Activated naive CD4-positive, alpha-beta T cell treated with anti-CD3 and anti-CD28 coated beads, Interleukin-2, amount 10 ng/mL, durations not matched to agents 7 days and 5 days (primary cell): ENCODE results near the gene NOTUM.

Experiments used
- CTCF ChIA-PET: fragments of 350-600 bp; sonication (Branson Sonifier 250); formaldehyde crosslinking; loops from one replicate; lab custom pipeline; 2021; ENCODE audit warnings: antibody characterized with exemption; lab: Charles Lee
- DNase-seq: peaks from one replicate; pipeline ENCODE4 v3.0.0-alpha.2; 2020
- H3K27ac Mint-ChIP-seq: one replicate; pipeline ENCODE4 v1.8.0; 2021; ENCODE audit warnings: mild to moderate bottlenecking, moderate library complexity, mixed read lengths
- H3K27me3 Mint-ChIP-seq: one replicate; pipeline ENCODE4 v1.8.0; 2021; ENCODE audit warnings: mild to moderate bottlenecking, mixed read lengths
- H3K36me3 Mint-ChIP-seq: one replicate; pipeline ENCODE4 v1.8.0; 2021; ENCODE audit warnings: mixed read lengths
- H3K4me1 Mint-ChIP-seq: one replicate; pipeline ENCODE4 v1.8.0; 2021; ENCODE audit warnings: mixed read lengths
- H3K4me3 Mint-ChIP-seq: one replicate; pipeline ENCODE4 v1.8.0; 2021; ENCODE audit warnings: mild to moderate bottlenecking, moderate library complexity, mixed read lengths
- H3K9me3 Mint-ChIP-seq: one replicate; pipeline ENCODE4 v1.8.0; 2021; ENCODE audit warnings: mixed read lengths

The NOTUM gene

DNA sequence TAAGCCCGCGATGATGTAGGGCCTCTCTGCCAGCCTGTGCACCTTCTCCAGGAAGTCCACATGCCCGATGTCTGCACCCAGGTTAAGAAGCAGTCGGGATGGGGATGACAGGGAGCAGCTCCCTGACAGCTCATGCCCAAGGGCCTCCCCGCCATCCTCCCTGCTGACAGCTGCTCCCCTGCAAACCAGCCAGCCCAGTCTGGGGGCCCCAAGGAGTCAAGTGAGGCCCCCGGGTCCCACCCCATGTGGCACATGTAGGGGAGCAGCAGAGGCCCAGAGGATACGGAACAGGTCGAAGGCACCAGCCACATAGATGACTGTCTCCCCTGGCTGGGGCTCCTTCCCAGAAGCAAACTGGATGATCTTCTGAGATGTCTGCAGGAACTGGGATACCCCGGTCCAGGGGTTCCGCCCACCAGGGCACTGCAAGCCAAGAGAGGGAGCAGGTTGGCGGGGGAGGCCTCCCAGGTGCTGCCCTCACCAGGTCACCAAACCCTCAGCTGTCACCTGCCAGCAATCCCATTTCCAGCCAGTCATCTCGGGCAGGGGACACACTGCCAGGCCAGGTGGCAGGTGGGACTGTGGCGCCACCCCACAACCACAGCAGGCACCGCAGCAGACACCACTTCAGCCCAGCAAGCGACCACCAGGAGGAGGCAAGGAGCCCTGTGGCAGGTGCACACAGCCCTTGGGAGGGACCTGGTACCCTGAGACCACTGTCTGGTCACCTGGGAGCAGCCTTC is 54.3 kb downstream of the NOTUM start:
- Mint-ChIP-seq H3K27me3 (peaks cover 21% of the 10 kb centered on the region), H3K9me3 (no peaks in the 10 kb centered on the region), H3K27ac (no peak overlapping the region), H3K4me1 (peaks cover 10% of the 10 kb centered on the region), H3K4me3 (no peak overlapping the region), H3K36me3 (peaks cover 15% of the 10 kb centered on the region)
- no peak for DNase-seq
- CTCF ChIA-PET: no interaction called here

DNA sequence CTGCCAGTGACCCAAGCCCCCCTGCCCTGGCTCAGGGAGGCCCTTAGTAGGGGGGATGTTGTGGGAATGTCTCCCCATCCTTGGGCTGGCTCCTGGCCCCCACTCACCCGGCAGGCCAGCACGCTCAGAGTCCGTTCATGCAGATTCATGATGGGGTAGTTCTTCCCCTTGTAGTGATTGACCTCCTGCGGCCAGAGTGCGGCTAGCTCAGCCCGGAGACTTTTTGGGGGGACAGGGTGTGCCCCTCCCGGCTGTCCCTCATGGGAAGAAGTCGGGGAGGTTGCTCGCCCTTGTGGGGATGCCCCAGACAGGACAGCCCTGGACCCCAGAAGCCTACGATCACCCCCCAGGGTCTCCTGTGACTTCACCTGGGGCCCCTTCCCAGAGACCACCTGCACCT is 55.0 kb downstream of the NOTUM start:
- H3K4me1 Mint-ChIP-seq: peaks cover 11% of the 10 kb centered on the region
- no peak for DNase-seq
- CTCF ChIA-PET: no interaction called here
- H3K27ac Mint-ChIP-seq: no peak overlapping the region
- peaks cover 18% of the 10 kb centered on the region for H3K36me3 Mint-ChIP-seq
- H3K4me3 Mint-ChIP-seq: no peak overlapping the region
- no peaks in the 10 kb centered on the region for H3K9me3 Mint-ChIP-seq
- H3K27me3 Mint-ChIP-seq: peaks cover 27% of the 10 kb centered on the region

DNA sequence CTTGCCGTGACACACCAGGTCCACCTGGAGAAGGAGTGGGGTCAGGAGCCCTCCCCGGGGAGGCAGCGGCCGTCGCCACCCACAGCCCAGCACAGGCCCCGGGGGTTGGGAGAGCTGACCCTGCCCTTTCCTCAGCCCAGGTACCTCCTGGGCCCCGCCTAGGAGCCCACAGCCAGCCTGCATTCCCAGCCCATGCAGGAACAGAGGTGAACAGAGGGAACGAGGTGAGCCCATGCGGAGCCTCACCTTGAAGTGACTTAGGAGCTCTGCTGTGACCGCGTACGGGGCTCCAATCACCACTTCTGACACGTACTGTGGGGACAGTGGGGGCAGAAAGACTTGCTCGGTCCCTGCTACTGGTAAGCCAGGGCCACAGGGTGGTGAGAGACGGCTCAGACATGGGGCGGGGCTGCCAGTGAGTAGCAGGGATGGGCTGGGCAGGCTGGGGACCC is 55.5 kb downstream of the NOTUM start:
- no peak for DNase-seq
- peaks cover 21% of the 10 kb centered on the region for H3K36me3 Mint-ChIP-seq
- peaks cover 32% of the 10 kb centered on the region for H3K27me3 Mint-ChIP-seq
- CTCF ChIA-PET: no interaction called here
- no peaks in the 10 kb centered on the region for H3K9me3 Mint-ChIP-seq
- peaks cover 11% of the 10 kb centered on the region for H3K4me1 Mint-ChIP-seq
- no peak overlapping the region for H3K27ac Mint-ChIP-seq
- H3K4me3 Mint-ChIP-seq: no peak overlapping the region

DNA sequence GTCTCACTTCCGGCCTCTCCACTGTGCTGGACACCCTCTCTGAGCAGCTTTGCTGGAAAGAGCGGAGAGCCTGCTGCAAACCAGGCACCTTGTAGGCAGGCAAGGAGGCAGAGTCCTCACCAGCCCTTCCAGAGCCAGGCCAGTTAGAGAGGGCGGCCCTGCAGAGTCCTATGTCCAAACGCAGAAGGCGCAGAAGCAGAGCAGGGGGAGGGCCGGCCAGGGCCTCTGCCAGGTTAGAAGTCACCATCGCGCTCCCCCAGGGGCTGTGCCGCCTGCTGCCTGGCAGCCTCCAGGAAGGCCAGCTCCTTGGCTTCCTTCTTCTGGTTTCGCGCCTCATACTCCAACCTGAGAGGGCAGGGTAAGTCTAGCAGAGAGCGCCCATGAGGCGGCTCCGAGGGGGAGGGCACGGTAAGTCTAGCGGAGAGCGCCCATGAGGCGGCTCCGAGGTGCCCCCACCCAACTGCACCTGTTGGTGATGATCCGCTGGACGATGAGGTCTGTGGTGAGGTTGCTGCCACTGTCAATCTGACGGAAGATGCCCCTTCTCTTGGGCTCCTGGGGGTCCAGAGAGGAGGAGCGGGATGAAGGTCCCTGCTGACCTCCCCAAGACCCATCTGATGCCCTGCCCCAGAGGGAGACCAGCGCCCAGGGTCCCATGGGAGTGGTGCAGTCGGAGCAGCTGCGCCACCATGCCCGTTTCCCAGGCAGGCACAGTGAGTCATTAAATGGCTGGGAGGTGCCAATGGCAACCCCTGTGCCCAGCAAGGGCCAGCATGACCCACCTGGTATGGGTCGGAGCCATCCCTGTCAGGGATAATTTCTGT is 56.2 kb downstream of the NOTUM start:
- CTCF ChIA-PET: no interaction called here
- Mint-ChIP-seq H3K4me1 (peaks cover 7% of the 10 kb centered on the region), H3K36me3 (peaks cover 25% of the 10 kb centered on the region), H3K4me3 (no peak overlapping the region), H3K27ac (no peak overlapping the region), H3K27me3 (peaks cover 32% of the 10 kb centered on the region), H3K9me3 (no peaks in the 10 kb centered on the region)
- no peak for DNase-seq

GRCh38 chr17:81903896-81904599 is 56.9 kb downstream of the NOTUM start:
- Mint-ChIP-seq H3K36me3 (peaks cover 26% of the 10 kb centered on the region), H3K9me3 (no peaks in the 10 kb centered on the region), H3K4me1 (peaks cover 5% of the 10 kb centered on the region), H3K4me3 (no peak overlapping the region), H3K27me3 (peaks cover 32% of the 10 kb centered on the region), H3K27ac (no peak overlapping the region)
- CTCF ChIA-PET: no interaction called here
- no peak for DNase-seq

- Mint-ChIP-seq H3K36me3 (peaks cover 24% of the 10 kb centered on the region), H3K4me1 (peaks cover 5% of the 10 kb centered on the region), H3K27ac (no peak overlapping the region), H3K4me3 (no peak overlapping the region), H3K9me3 (no peaks in the 10 kb centered on the region), H3K27me3 (peaks cover 32% of the 10 kb centered on the region)
- DNase-seq: no peak
- CTCF ChIA-PET: no interaction called here
These were observed 57.6 kb downstream of the NOTUM start for GRCh38 chr17:81903415-81903831.

DNA sequence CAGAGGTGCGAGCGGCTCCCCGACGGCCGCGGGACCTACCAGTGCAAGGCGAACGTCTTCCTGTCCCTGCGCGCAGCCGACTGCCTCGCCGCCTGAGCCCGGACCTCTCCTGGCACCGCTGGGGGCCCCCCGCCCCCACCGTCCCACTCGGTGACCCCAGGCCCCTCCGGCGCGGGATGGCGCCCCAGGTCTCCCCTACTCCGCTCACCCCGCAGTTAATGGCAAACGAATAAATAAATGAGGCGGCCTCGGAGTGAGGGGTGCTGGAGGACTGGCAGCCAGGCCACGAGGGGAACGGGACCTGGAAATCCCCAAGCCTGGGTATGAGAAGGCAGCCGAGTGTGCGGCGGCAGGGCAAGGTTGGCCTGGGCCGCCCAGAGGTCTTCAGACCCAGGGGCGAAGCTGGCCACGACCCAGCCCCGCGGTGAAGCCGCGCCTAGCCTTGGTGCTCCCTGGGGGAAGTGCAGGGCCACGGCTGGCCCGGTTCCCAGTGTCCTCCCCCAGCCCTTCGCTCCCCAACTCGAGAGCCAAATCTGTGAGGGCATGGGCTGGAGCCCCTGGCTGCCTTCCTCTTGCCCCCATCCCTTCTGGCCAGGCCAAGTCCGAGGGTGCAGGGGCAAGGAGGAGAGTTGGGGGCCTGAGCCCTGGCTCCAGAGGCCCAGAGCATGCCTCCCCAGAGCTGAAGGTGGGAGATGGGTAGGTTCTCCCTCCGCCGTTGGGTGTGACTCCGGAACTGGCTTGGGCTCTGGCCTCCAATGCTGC is 58.2 kb downstream of the NOTUM start:
- Mint-ChIP-seq H3K27ac (no peak overlapping the region), H3K27me3 (peaks cover 32% of the 10 kb centered on the region), H3K9me3 (no peaks in the 10 kb centered on the region), H3K36me3 (peaks cover 22% of the 10 kb centered on the region), H3K4me3 (no peak overlapping the region), H3K4me1 (peaks cover 5% of the 10 kb centered on the region)
- CTCF ChIA-PET: no interaction called here
- no peak for DNase-seq
